Thyroid gland (tissue), 4 donors: ENCODE results near the gene CREB5.

ENCODE experiments used
- CTCF ChIP-seq, 6 experiments: fragments of 200-600 bp in 3 of 6; fragments of 450-650 bp in 3 of 6; sonication (generic) in 3 of 6; IDR thresholded peaks; one replicate each; pipeline ENCODE4 v1.5.1; 2016 to 2019; ENCODE audit warnings: antibody characterized with exemption in 6 of 6, mild to moderate bottlenecking in 2 of 6, inconsistent platforms in 1 of 6, moderate library complexity in 1 of 6
- POLR2A ChIP-seq, 2 donors: fragments of 450-650 bp; IDR thresholded peaks; one replicate each; pipeline ENCODE4 v1.6.1; 2017; ENCODE audit warnings: antibody characterized with exemption in 2 of 2, mild to moderate bottlenecking in 2 of 2, moderate library complexity in 1 of 2

GRCh38 chr7:28677668-28678067 lies 265.4 kb downstream of the CREB5 start:
- TF ChIP-seq POLR2A (IDR thresholded peaks at IDR 0.05) (no peak), CTCF (IDR thresholded peaks at IDR 0.05) (no peak)
